GM12892 (cell line): ENCODE results near the gene EPAS1.

Experiments
- POLR2A ChIP-seq: IDR thresholded peaks from 2 replicates; pipeline ENCODE4 v1.6.1; 2011; ENCODE audit warnings: low read depth, low read length, control low read depth
- POLR2AphosphoS5 ChIP-seq: IDR thresholded peaks from 2 replicates; pipeline ENCODE4 v1.6.1; 2011; ENCODE audit warnings: low read depth, low read length, control low read depth
- TAF1 ChIP-seq: IDR thresholded peaks from 2 replicates; pipeline ENCODE4 v1.6.1; 2011; ENCODE audit warnings: low read depth, mild to moderate bottlenecking, control low read depth, low read length, borderline replicate concordance

DNA sequence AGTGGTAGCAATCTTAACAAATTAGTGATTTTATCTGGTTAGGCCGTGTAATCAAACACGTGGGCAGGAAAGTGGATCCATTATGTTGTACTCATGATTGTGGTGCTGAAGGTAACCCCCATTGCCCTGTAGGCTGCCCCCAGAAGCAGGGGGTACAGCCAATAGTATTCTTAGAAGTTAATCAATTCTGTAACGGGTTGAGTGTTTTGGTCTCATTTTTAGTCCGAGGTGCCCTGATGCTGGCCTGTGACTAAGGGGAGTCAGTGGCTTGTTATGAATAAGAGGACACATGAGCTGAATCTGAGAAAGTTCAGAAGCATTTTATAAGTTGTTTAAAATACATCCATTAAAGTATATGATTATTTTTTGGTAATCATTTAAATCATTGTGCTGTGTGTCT lies 8.6 kb downstream of the EPAS1 start:
- no peak for TF ChIP-seq POLR2AphosphoS5
- no peak for TF ChIP-seq POLR2A
- TF ChIP-seq TAF1: no peak
